ENCODE measurements around the gene KLRD1.
"Not testable (repeated sequence)": the region's sequence is repeated elsewhere in the genome, so short reads cannot be mapped to it uniquely, and the experiment has no call there.

The KLRD1 gene

GRCh38 chr12:10338470-10338869 lies 30.8 kb downstream of the KLRD1 start:
- not testable (repeated sequence) for H3K27ac ChIP-seq (ENCODE audit: low read length); H3K9me3 ChIP-seq (ENCODE audit: control insufficient read depth in 2 of 2, low read length in 2 of 2); H3K9ac ChIP-seq (ENCODE audit: low read length in 2 of 2); H3K4me3 ChIP-seq (ENCODE audit: low read length in 2 of 2); H3K36me3 ChIP-seq (ENCODE audit: control insufficient read depth in 2 of 2, insufficient read depth in 2 of 2, low read length in 2 of 2); H3K4me1 ChIP-seq (ENCODE audit: control insufficient read depth, insufficient read depth, low read length); H3K27me3 ChIP-seq (ENCODE audit: control insufficient read depth in 1 of 2, insufficient read depth in 2 of 2, low read length in 2 of 2)

- H3K36me3 ChIP-seq (ENCODE audit: control insufficient read depth in 2 of 2, insufficient read depth in 2 of 2, low read length in 2 of 2) = no peaks in the 10 kb centered on the region
- H3K27me3 ChIP-seq (ENCODE audit: control insufficient read depth in 1 of 2, insufficient read depth in 2 of 2, low read length in 2 of 2) = no peaks in the 10 kb centered on the region
- no peak overlapping the region for H3K9ac ChIP-seq (ENCODE audit: low read length in 2 of 2)
- H3K4me1 ChIP-seq (ENCODE audit: control insufficient read depth, insufficient read depth, low read length) = no peaks in the 10 kb centered on the region
- H3K4me3 ChIP-seq (ENCODE audit: low read length in 2 of 2) = no peak overlapping the region
- H3K9me3 ChIP-seq (ENCODE audit: control insufficient read depth in 2 of 2, low read length in 2 of 2) = no peaks in the 10 kb centered on the region
- no peak overlapping the region for H3K27ac ChIP-seq (ENCODE audit: low read length)
Measured at GRCh38 chr12:10339053-10339840, 31.6 kb downstream of the KLRD1 start.

GRCh38 chr12:10340946-10341345 lies 33.3 kb downstream of the KLRD1 start:
- H3K9me3 ChIP-seq (ENCODE audit: control insufficient read depth in 2 of 2, low read length in 2 of 2); H3K9ac ChIP-seq (ENCODE audit: low read length in 2 of 2); H3K27ac ChIP-seq (ENCODE audit: low read length); H3K27me3 ChIP-seq (ENCODE audit: control insufficient read depth in 1 of 2, insufficient read depth in 2 of 2, low read length in 2 of 2); H3K4me3 ChIP-seq (ENCODE audit: low read length in 2 of 2); H3K4me1 ChIP-seq (ENCODE audit: control insufficient read depth, insufficient read depth, low read length); H3K36me3 ChIP-seq (ENCODE audit: control insufficient read depth in 2 of 2, insufficient read depth in 2 of 2, low read length in 2 of 2): not testable (repeated sequence)

GRCh38 chr12:10341892-10342509 lies 34.3 kb downstream of the KLRD1 start:
- Histone ChIP-seq H3K36me3 (ENCODE audit: control insufficient read depth in 2 of 2, insufficient read depth in 2 of 2, low read length in 2 of 2) (no peaks in the 10 kb centered on the region), H3K9me3 (ENCODE audit: control insufficient read depth in 2 of 2, low read length in 2 of 2) (no peaks in the 10 kb centered on the region), H3K4me1 (ENCODE audit: control insufficient read depth, insufficient read depth, low read length) (no peaks in the 10 kb centered on the region), H3K27ac (ENCODE audit: low read length) (no peak overlapping the region), H3K27me3 (ENCODE audit: control insufficient read depth in 1 of 2, insufficient read depth in 2 of 2, low read length in 2 of 2) (no peaks in the 10 kb centered on the region), H3K9ac (ENCODE audit: low read length in 2 of 2) (no peak overlapping the region), H3K4me3 (ENCODE audit: low read length in 2 of 2) (no peak overlapping the region)

- H3K9me3 ChIP-seq (ENCODE audit: control insufficient read depth in 2 of 2, low read length in 2 of 2); H3K4me1 ChIP-seq (ENCODE audit: control insufficient read depth, insufficient read depth, low read length); H3K27me3 ChIP-seq (ENCODE audit: control insufficient read depth in 1 of 2, insufficient read depth in 2 of 2, low read length in 2 of 2); H3K9ac ChIP-seq (ENCODE audit: low read length in 2 of 2); H3K27ac ChIP-seq (ENCODE audit: low read length); H3K36me3 ChIP-seq (ENCODE audit: control insufficient read depth in 2 of 2, insufficient read depth in 2 of 2, low read length in 2 of 2); H3K4me3 ChIP-seq (ENCODE audit: low read length in 2 of 2): not testable (repeated sequence)
Measured at GRCh38 chr12:10351457-10351856, 43.8 kb downstream of the KLRD1 start.

GRCh38 chr12:10354071-10354470 lies 46.4 kb downstream of the KLRD1 start:
- Histone ChIP-seq H3K36me3 (ENCODE audit: control insufficient read depth in 2 of 2, insufficient read depth in 2 of 2, low read length in 2 of 2) (no peaks in the 10 kb centered on the region), H3K27me3 (ENCODE audit: control insufficient read depth in 1 of 2, insufficient read depth in 2 of 2, low read length in 2 of 2) (no peaks in the 10 kb centered on the region), H3K27ac (ENCODE audit: low read length) (no peak overlapping the region), H3K9ac (ENCODE audit: low read length in 2 of 2) (no peak overlapping the region), H3K4me3 (ENCODE audit: low read length in 2 of 2) (no peak overlapping the region), H3K9me3 (ENCODE audit: control insufficient read depth in 2 of 2, low read length in 2 of 2) (peaks cover 0 to 3% of the 10 kb centered on the region in 2 donors), H3K4me1 (ENCODE audit: control insufficient read depth, insufficient read depth, low read length) (no peaks in the 10 kb centered on the region)

GRCh38 chr12:10354502-10354901 lies 46.8 kb downstream of the KLRD1 start:
- H3K27ac ChIP-seq (ENCODE audit: low read length) = no peak overlapping the region
- H3K9ac ChIP-seq (ENCODE audit: low read length in 2 of 2) = no peak overlapping the region
- no peak overlapping the region for H3K4me3 ChIP-seq (ENCODE audit: low read length in 2 of 2)
- no peaks in the 10 kb centered on the region for H3K4me1 ChIP-seq (ENCODE audit: control insufficient read depth, insufficient read depth, low read length)
- no peaks in the 10 kb centered on the region for H3K36me3 ChIP-seq (ENCODE audit: control insufficient read depth in 2 of 2, insufficient read depth in 2 of 2, low read length in 2 of 2)
- H3K9me3 ChIP-seq (ENCODE audit: control insufficient read depth in 2 of 2, low read length in 2 of 2) = peaks cover 0 to 3% of the 10 kb centered on the region in 2 donors
- H3K27me3 ChIP-seq (ENCODE audit: control insufficient read depth in 1 of 2, insufficient read depth in 2 of 2, low read length in 2 of 2) = no peaks in the 10 kb centered on the region

GRCh38 chr12:10358131-10358530 lies 50.5 kb downstream of the KLRD1 start:
- Histone ChIP-seq H3K36me3 (ENCODE audit: control insufficient read depth in 2 of 2, insufficient read depth in 2 of 2, low read length in 2 of 2) (no peaks in the 10 kb centered on the region), H3K4me3 (ENCODE audit: low read length in 2 of 2) (no peak overlapping the region), H3K27ac (ENCODE audit: low read length) (no peak overlapping the region), H3K27me3 (ENCODE audit: control insufficient read depth in 1 of 2, insufficient read depth in 2 of 2, low read length in 2 of 2) (no peaks in the 10 kb centered on the region), H3K9ac (ENCODE audit: low read length in 2 of 2) (no peak overlapping the region), H3K4me1 (ENCODE audit: control insufficient read depth, insufficient read depth, low read length) (peaks cover 7% of the 10 kb centered on the region), H3K9me3 (ENCODE audit: control insufficient read depth in 2 of 2, low read length in 2 of 2) (no peaks in the 10 kb centered on the region)

GRCh38 chr12:10358969-10359368 lies 51.3 kb downstream of the KLRD1 start:
- no peaks in the 10 kb centered on the region for H3K36me3 ChIP-seq (ENCODE audit: control insufficient read depth in 2 of 2, insufficient read depth in 2 of 2, low read length in 2 of 2)
- no peaks in the 10 kb centered on the region for H3K27me3 ChIP-seq (ENCODE audit: control insufficient read depth in 1 of 2, insufficient read depth in 2 of 2, low read length in 2 of 2)
- H3K9me3 ChIP-seq (ENCODE audit: control insufficient read depth in 2 of 2, low read length in 2 of 2) = no peaks in the 10 kb centered on the region
- no peak overlapping the region for H3K27ac ChIP-seq (ENCODE audit: low read length)
- H3K4me1 ChIP-seq (ENCODE audit: control insufficient read depth, insufficient read depth, low read length) = peaks cover 14% of the 10 kb centered on the region
- H3K9ac ChIP-seq (ENCODE audit: low read length in 2 of 2) = no peak overlapping the region
- no peak overlapping the region for H3K4me3 ChIP-seq (ENCODE audit: low read length in 2 of 2)

GRCh38 chr12:10361084-10361483 lies 53.4 kb downstream of the KLRD1 start:
- Histone ChIP-seq H3K36me3 (ENCODE audit: control insufficient read depth in 2 of 2, insufficient read depth in 2 of 2, low read length in 2 of 2) (no peaks in the 10 kb centered on the region), H3K27me3 (ENCODE audit: control insufficient read depth in 1 of 2, insufficient read depth in 2 of 2, low read length in 2 of 2) (no peaks in the 10 kb centered on the region), H3K4me3 (ENCODE audit: low read length in 2 of 2) (no peak overlapping the region), H3K9ac (ENCODE audit: low read length in 2 of 2) (no peak overlapping the region), H3K9me3 (ENCODE audit: control insufficient read depth in 2 of 2, low read length in 2 of 2) (no peaks in the 10 kb centered on the region), H3K27ac (ENCODE audit: low read length) (no peak overlapping the region), H3K4me1 (ENCODE audit: control insufficient read depth, insufficient read depth, low read length) (peaks cover 29% of the 10 kb centered on the region)

- no peaks in the 10 kb centered on the region for H3K9me3 ChIP-seq (ENCODE audit: control insufficient read depth in 2 of 2, low read length in 2 of 2)
- no peak overlapping the region for H3K9ac ChIP-seq (ENCODE audit: low read length in 2 of 2)
- no peak overlapping the region for H3K4me3 ChIP-seq (ENCODE audit: low read length in 2 of 2)
- H3K36me3 ChIP-seq (ENCODE audit: control insufficient read depth in 2 of 2, insufficient read depth in 2 of 2, low read length in 2 of 2) = no peaks in the 10 kb centered on the region
- H3K27me3 ChIP-seq (ENCODE audit: control insufficient read depth in 1 of 2, insufficient read depth in 2 of 2, low read length in 2 of 2) = no peaks in the 10 kb centered on the region
- H3K27ac ChIP-seq (ENCODE audit: low read length) = no peak overlapping the region
- H3K4me1 ChIP-seq (ENCODE audit: control insufficient read depth, insufficient read depth, low read length) = peaks cover 34% of the 10 kb centered on the region
Measured at GRCh38 chr12:10361622-10362021, 54.0 kb downstream of the KLRD1 start.
